IMR-90 (cell line): ENCODE results near the gene CLEC10A. TPM values are rescaled to one million over a fixed set of nuclear protein-coding genes. Genes with fewer than 3 reads are reported as not detected.

ENCODE experiments used
- ATAC-seq: fragments of 200-7000 bp; cut with Tn5 transposase; 2 replicates; pipeline ENCODE4 v1.9.1; 2020; ENCODE audit warnings: low read depth, mild to moderate bottlenecking, moderate library complexity
- BruUV-seq: library from RNA; stranded (reverse); fragments of 400-500 nt; replicated peaks from 2 replicates; lab custom pipeline; 2021; lab: Mats Ljungman, UMichigan
- CTCF ChIA-PET: fragments of 300-600 bp; formaldehyde crosslinking; extraction: SDS; loops from one replicate; lab custom pipeline; 2021; ENCODE audit warnings: antibody characterized with exemption; lab: Yijun Ruan, JAX
- POLR2A ChIA-PET: fragments of 300-600 bp; sonication (Branson Sonifier 250); formaldehyde crosslinking; loops from one replicate; lab custom pipeline; 2022; ENCODE audit warnings: antibody characterized with exemption; ENCODE audit not compliant: unreplicated experiment; lab: Charles Lee
- DNase-seq: peaks from one replicate; pipeline ENCODE4 v3.0.0; 2013
- H2AFZ ChIP-seq: replicated peaks from 2 replicates; pipeline ENCODE3; 2013; ENCODE audit warnings: low read length, mild to moderate bottlenecking; ENCODE audit not compliant: poor library complexity
- H2AK5ac ChIP-seq: 2 replicates; pipeline ENCODE4 v1.6.1; 2013; ENCODE audit warnings: low read depth, low read length, inconsistent platforms
- H2AK9ac ChIP-seq: replicated peaks from 2 replicates; pipeline ENCODE3; 2013; ENCODE audit warnings: mild to moderate bottlenecking, low read depth, low read length, moderate library complexity; ENCODE audit not compliant: poor library complexity
- H2BK120ac ChIP-seq: 2 replicates; pipeline ENCODE4 v1.6.1; 2013; ENCODE audit warnings: low read depth, low read length, inconsistent platforms
- H2BK15ac ChIP-seq: 3 replicates; pipeline ENCODE4 v1.6.1; 2013; ENCODE audit warnings: low read depth, low read length, inconsistent platforms
- H2BK20ac ChIP-seq: 2 replicates; pipeline ENCODE4 v1.6.1; 2013; ENCODE audit warnings: low read depth, mild to moderate bottlenecking, inconsistent platforms, low read length, moderate library complexity
- H2BK5ac ChIP-seq: 2 replicates; pipeline ENCODE4 v1.6.1; 2013; ENCODE audit warnings: mild to moderate bottlenecking, low read depth, low read length, inconsistent platforms; ENCODE audit not compliant: poor library complexity, severe bottlenecking
- H3K14ac ChIP-seq: replicated peaks from 2 replicates; pipeline ENCODE4 v1.6.1; 2013; ENCODE audit warnings: low read depth, low read length, inconsistent platforms
- H3K18ac ChIP-seq: 2 replicates; pipeline ENCODE4 v1.6.1; 2013; ENCODE audit warnings: low read depth, low read length, control low read depth
- H3K23ac ChIP-seq: 2 replicates; pipeline ENCODE4 v1.6.1; 2013; ENCODE audit warnings: low read depth, low read length, inconsistent platforms
- H3K27ac ChIP-seq: 2 replicates; pipeline ENCODE4 v1.5.1; 2013; ENCODE audit warnings: mild to moderate bottlenecking, control low read depth, low read length; ENCODE audit not compliant: insufficient read depth
- H3K27me3 ChIP-seq: 2 replicates; pipeline ENCODE4 v1.6.1; 2013; ENCODE audit warnings: low read length; ENCODE audit not compliant: control insufficient read depth, insufficient read depth
- H3K36me3 ChIP-seq: 2 replicates; pipeline ENCODE4 v1.6.1; 2013; ENCODE audit warnings: low read length, mixed read lengths; ENCODE audit not compliant: control insufficient read depth, insufficient read depth
- H3K4ac ChIP-seq: 2 replicates; pipeline ENCODE4 v1.6.1; 2013; ENCODE audit warnings: low read depth, low read length, inconsistent platforms
- H3K4me1 ChIP-seq: 2 replicates; pipeline ENCODE4 v1.6.1; 2013; ENCODE audit warnings: low read length, mixed read lengths; ENCODE audit not compliant: control insufficient read depth, insufficient read depth
- H3K4me2 ChIP-seq: 2 replicates; pipeline ENCODE4 v1.6.1; 2013; ENCODE audit warnings: low read depth, mild to moderate bottlenecking, control low read depth, low read length, moderate library complexity
- H3K4me3 ChIP-seq: 2 replicates; pipeline ENCODE4 v1.5.1; 2013; ENCODE audit warnings: low read depth, mild to moderate bottlenecking, control low read depth, low read length, moderate library complexity; ENCODE audit not compliant: insufficient read depth
- H3K56ac ChIP-seq: 2 replicates; pipeline ENCODE4 v1.6.1; 2013; ENCODE audit warnings: low read length, inconsistent platforms; ENCODE audit not compliant: insufficient read depth; ENCODE audit errors: extremely low read depth
- H3K79me1 ChIP-seq, 2 experiments: 2 replicates each; pipeline ENCODE4 v1.6.1; 2013; ENCODE audit warnings: low read length in 2 of 2, inconsistent platforms in 1 of 2, low read depth in 1 of 2
- H3K9ac ChIP-seq: 2 replicates; pipeline ENCODE4 v1.6.1; 2013; ENCODE audit warnings: low read depth, low read length, control low read depth
- H3K9me1 ChIP-seq: 2 replicates; pipeline ENCODE4 v1.6.1; 2013; ENCODE audit warnings: low read length, inconsistent platforms; ENCODE audit not compliant: insufficient read depth
- H3K9me3 ChIP-seq: 2 replicates; pipeline ENCODE4 v1.6.1; 2013; ENCODE audit warnings: low read length; ENCODE audit not compliant: control insufficient read depth, insufficient read depth
- H4K20me1 ChIP-seq: 2 replicates; pipeline ENCODE4 v1.6.1; 2013; ENCODE audit warnings: low read length, inconsistent platforms; ENCODE audit not compliant: insufficient read depth
- H4K5ac ChIP-seq: 2 replicates; pipeline ENCODE4 v1.6.1; 2013; ENCODE audit warnings: mild to moderate bottlenecking, low read depth, low read length, control low read depth
- H4K8ac ChIP-seq, 2 experiments: 2 replicates each; pipeline ENCODE4 v1.6.1; 2013; ENCODE audit warnings: low read depth in 2 of 2, low read length in 2 of 2, control low read depth in 1 of 2, inconsistent platforms in 1 of 2
- H4K91ac ChIP-seq: 2 replicates; pipeline ENCODE4 v1.6.1; 2013; ENCODE audit warnings: low read depth, low read length, inconsistent platforms; ENCODE audit not compliant: insufficient read depth
- BHLHE40 ChIP-seq: fragments of 150-350 bp; IDR thresholded peaks from 2 replicates; pipeline ENCODE4 v1.6.1; 2016; ENCODE audit warnings: mild to moderate bottlenecking, low read depth, low read length
- FOS ChIP-seq: fragments of 150-350 bp; IDR thresholded peaks from 2 replicates; pipeline ENCODE4 v1.6.1; 2016; ENCODE audit warnings: low read depth, low read length
- MXI1 ChIP-seq: IDR thresholded peaks from 2 replicates; pipeline ENCODE4 v1.6.1; 2012; ENCODE audit warnings: low read depth, mild to moderate bottlenecking, low read length, moderate library complexity, borderline replicate concordance
- POLR2A ChIP-seq: IDR thresholded peaks from 2 replicates; pipeline ENCODE4 v1.6.1; 2012; ENCODE audit warnings: mild to moderate bottlenecking, low read depth, low read length
- WGBS, 2 experiments: methylation state at CpG; one replicate each; pipeline versions ENCODE4 v1.1.5 to v1.1.7; 2013; ENCODE audit warnings: missing lambda C conversion rate in 2 of 2; ENCODE audit not compliant: insufficient read length in 1 of 2; ENCODE audit errors: extremely low coverage in 2 of 2; 5-methylcytosine and 5-hydroxymethylcytosine counted together
- dilution Hi-C: fragments of 300-500 bp; cut with HindIII; formaldehyde crosslinking; loops from one replicate; pipeline ENCODE4 v1.14.3; 2018; ENCODE audit warnings: low sequenced_read_pairs; ENCODE audit not compliant: unreplicated experiment
- in situ Hi-C: fragments of 300-500 bp; cut with MboI; formaldehyde crosslinking; loops from 3 replicates; pipeline ENCODE4 v1.14.3; 2019; ENCODE audit warnings: low sequenced_read_pairs, inconsistent platforms, mixed read lengths
- intact Hi-C: fragments of 100-400 bp; cut with micrococcal nuclease; formaldehyde crosslinking; loops from 2 replicates; pipeline ENCODE4 v1.10.0; 2022
- polyA plus RNA-seq, 3 experiments: library from polyadenylated mRNA; depleted of rRNA; stranded (reverse); fragments of >200 nt; gene quantifications; 2 replicates each; pipeline ENCODE4 v1.2.3, GENCODE V29; 2012; ENCODE audit warnings: low replicate concordance in 1 of 3
- total RNA-seq: library from RNA; depleted of rRNA; stranded (reverse); fragments of >200 nt; gene quantifications from 2 replicates; pipeline ENCODE4 v1.2.3, GENCODE V29; 2012

CLEC10A gene
- total and polyA plus RNA-seq, 2 of the 4 experiments (the other 2 are of a cell fraction): not detected

DNA sequence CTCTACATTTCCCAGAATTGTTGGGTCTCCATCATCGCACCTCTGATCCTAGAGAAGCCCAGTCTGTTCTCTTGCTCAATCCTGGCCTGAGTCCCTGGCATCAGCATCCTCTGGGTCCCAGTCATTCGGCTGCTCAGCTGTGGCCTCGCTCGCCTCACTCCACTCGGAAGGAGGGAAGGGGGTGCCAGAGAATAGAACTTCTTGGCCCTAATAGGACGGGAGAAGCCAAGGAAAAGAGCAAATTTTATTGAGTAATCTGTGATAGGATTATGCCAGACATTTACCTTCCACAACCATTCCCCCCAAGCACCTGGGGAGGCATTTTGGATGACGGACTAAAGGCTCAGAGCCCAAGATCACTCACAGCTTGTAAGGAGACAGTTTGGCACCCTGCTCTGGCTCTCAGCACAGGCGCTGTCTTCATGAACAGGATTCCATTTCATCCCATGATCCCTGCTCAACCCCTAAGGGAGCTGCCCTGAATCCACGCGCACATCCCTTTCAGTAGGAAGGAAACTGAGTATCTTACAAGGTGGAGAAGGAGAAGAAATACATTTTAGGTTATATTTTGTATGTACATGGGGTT, 498 bp upstream of the CLEC10A start:
- Histone ChIP-seq H3K4me2 (no peak overlapping the region), H2BK20ac (no peak overlapping the region), H3K56ac (no peak overlapping the region), H3K27ac (no peak overlapping the region), H3K27me3 (peaks cover 8% of the 10 kb centered on the region), H4K20me1 (no peaks in the 10 kb centered on the region), H3K9ac (no peak overlapping the region), H3K23ac (no peak overlapping the region), H3K14ac (no peak overlapping the region), H3K4ac (no peak overlapping the region), H3K79me1 (no peaks in the 10 kb centered on the region), H2AK9ac (no peak overlapping the region), H2BK5ac (no peak overlapping the region), H3K4me1 (no peaks in the 10 kb centered on the region), H3K36me3 (no peaks in the 10 kb centered on the region), H3K9me1 (no peaks in the 10 kb centered on the region), H3K18ac (no peak overlapping the region), H2BK120ac (no peak overlapping the region), H4K5ac (no peak overlapping the region), H4K91ac (no peak overlapping the region), H3K4me3 (no peak overlapping the region), H2AK5ac (no peak overlapping the region), H3K9me3 (no peaks in the 10 kb centered on the region), H2BK15ac (no peak overlapping the region), H4K8ac (no peak overlapping the region), H2AFZ (no peak overlapping the region)
- WGBS, 2 experiments: no CpG with 5 or more reads among the region's 10 CpGs
- ATAC-seq (no peak), DNase-seq (no peak)
- TF ChIP-seq MXI1 (no peak), BHLHE40 (no peak), POLR2A (no peak), FOS (no peak)
- in situ Hi-C loops (no loop called here), intact Hi-C loops (no loop called here), dilution Hi-C loops (no loop called here)
- CTCF ChIA-PET: interaction anchor here (1.5 kb wide), 1 partner anchor 28 kb away, joined by 3 read pairs; no protein-coding TSS in a partner anchor
- POLR2A ChIA-PET: no interaction called here
- no TSS peak for BruUV-seq
